Uterus (tissue), 4 donors: Measurements from ENCODE around the gene FLYWCH1. TPM values are rescaled to one million over a fixed set of nuclear protein-coding genes. Genes with fewer than 3 reads are reported as not detected.

Experiments used
- DNase-seq, 2 donors: peaks; one replicate each; pipeline ENCODE4 v3.0.0-alpha.2; 2019 to 2020
- H3K27ac ChIP-seq, 2 donors: fragments of 200-600 bp; sonication (generic); 1 replicate in 1 of 2; 2 replicates in 1 of 2; pipeline ENCODE4 v1.5.1; 2016 to 2018
- H3K27me3 ChIP-seq, 2 donors: fragments of 200-600 bp; sonication (generic); one replicate each; pipeline ENCODE4 v1.5.1; 2018 to 2019; ENCODE audit warnings: control low read depth in 1 of 2
- H3K36me3 ChIP-seq, 2 donors: fragments of 200-600 bp; sonication (generic); one replicate each; pipeline ENCODE4 v1.5.1; 2019; ENCODE audit warnings: control low read depth in 1 of 2
- H3K4me1 ChIP-seq, 2 donors: fragments of 200-600 bp; sonication (generic); one replicate each; pipeline ENCODE4 v1.5.1; 2018 to 2019; ENCODE audit warnings: control low read depth in 1 of 2
- H3K4me3 ChIP-seq, 2 donors: fragments of 200-600 bp; sonication (generic); 1 replicate in 1 of 2; 2 replicates in 1 of 2; pipeline ENCODE4 v1.5.1; 2018 to 2019; ENCODE audit warnings: mild to moderate bottlenecking in 1 of 2
- H3K9me3 ChIP-seq, 2 donors: fragments of 200-600 bp; sonication (generic); one replicate each; pipeline ENCODE4 v1.5.1; 2019; ENCODE audit warnings: control low read depth in 1 of 2
- POLR2A ChIP-seq, 2 donors: fragments of 450-650 bp; IDR thresholded peaks; one replicate each; pipeline ENCODE4 v1.6.1; 2016; ENCODE audit warnings: antibody characterized with exemption in 2 of 2, mild to moderate bottlenecking in 1 of 2, moderate library complexity in 1 of 2
- intact Hi-C: fragments of 100-400 bp; cut with DNase I; formaldehyde crosslinking; loops from one replicate; pipeline ENCODE4 v1.15.1; 2023; ENCODE audit warnings: low total_unique reads
- total RNA-seq, 4 donors: library from RNA; depleted of rRNA in 3 of 4; stranded (reverse); fragments of >200 nt in 3 of 4; gene quantifications; one replicate each; pipeline versions ENCODE4 v1.1.0 to v1.2.4, GENCODE V29; 2014 to 2023
- TF ChIP-seq, protein P1 (sequence below), 4 experiments: fragments of 200-600 bp in 2 of 4; fragments of 450-650 bp in 2 of 4; sonication (generic) in 2 of 4; IDR thresholded peaks; one replicate each; pipeline ENCODE4 v1.5.1; 2016 to 2019; ENCODE audit warnings: antibody characterized with exemption in 4 of 4, mild to moderate bottlenecking in 2 of 4, moderate library complexity in 1 of 4
- donor health status: DM: yes; HTN: yes; CAD: no.

FLYWCH1 gene
- total RNA-seq, 4 donors from 2014 or later = 11.5 to 62.3 (median 27.2) TPM

DNA sequence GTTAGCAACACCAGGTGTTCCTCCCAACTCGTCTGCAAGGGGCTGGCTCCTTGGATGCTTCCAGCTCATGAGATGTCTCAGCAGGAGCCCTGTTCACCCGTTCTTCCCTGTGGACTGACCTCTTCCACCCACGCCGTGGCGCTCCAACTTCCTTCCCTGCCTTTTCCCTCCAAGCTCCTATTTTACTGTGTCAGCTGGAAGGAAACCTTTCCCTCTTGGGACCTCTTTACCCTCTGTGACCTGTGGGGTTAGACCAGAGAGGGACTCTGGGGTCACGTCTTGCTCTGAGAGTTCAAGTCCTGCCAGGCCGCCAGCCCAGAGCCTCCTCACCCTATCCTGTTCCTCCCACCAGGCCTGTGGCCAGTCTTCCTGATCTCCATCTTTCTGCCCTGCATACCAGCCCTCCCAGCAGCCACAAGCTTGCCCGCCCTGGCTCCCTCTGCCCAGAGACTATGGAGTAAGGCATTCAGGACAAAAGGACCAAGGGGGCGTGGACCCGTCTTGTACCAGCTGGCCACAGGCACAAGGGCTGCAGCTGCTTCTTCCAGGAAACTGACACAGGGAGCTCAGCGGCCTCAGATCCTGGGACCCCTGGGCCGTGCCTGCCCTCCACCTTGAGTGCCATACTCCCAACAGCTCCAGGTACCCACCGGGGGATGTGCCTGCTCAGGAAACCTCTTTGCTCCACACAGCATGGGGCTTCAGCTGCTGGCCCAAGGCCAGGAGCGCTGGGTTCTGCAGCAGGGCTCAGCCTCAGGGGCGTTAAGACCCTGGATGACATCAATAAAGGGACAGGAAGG lies 60.5 kb downstream of the FLYWCH1 start:
- peaks cover 0 to 9% of the 10 kb centered on the region in 2 donors for H3K27me3 ChIP-seq
- no peak overlapping the region for H3K27ac ChIP-seq
- intact Hi-C loops = no loop called here
- peaks cover 0 to 23% of the 10 kb centered on the region in 2 donors for H3K4me1 ChIP-seq
- no peak for TF ChIP-seq POLR2A (IDR thresholded peaks at IDR 0.05)
- TF ChIP-seq, protein P1, sequence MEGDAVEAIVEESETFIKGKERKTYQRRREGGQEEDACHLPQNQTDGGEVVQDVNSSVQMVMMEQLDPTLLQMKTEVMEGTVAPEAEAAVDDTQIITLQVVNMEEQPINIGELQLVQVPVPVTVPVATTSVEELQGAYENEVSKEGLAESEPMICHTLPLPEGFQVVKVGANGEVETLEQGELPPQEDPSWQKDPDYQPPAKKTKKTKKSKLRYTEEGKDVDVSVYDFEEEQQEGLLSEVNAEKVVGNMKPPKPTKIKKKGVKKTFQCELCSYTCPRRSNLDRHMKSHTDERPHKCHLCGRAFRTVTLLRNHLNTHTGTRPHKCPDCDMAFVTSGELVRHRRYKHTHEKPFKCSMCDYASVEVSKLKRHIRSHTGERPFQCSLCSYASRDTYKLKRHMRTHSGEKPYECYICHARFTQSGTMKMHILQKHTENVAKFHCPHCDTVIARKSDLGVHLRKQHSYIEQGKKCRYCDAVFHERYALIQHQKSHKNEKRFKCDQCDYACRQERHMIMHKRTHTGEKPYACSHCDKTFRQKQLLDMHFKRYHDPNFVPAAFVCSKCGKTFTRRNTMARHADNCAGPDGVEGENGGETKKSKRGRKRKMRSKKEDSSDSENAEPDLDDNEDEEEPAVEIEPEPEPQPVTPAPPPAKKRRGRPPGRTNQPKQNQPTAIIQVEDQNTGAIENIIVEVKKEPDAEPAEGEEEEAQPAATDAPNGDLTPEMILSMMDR (IDR thresholded peaks at IDR 0.05) = no peak
- no peaks in the 10 kb centered on the region for H3K9me3 ChIP-seq
- no peaks in the 10 kb centered on the region for H3K36me3 ChIP-seq
- DNase-seq = no peak
- H3K4me3 ChIP-seq = no peak overlapping the region

- DNase-seq = no peak
- intact Hi-C loops = no loop called here
- TF ChIP-seq, protein P1 (IDR thresholded peaks at IDR 0.05) = no peak
- TF ChIP-seq POLR2A (IDR thresholded peaks at IDR 0.05) = no peak
Measured at GRCh38 chr16:2973093-2973492, 61.4 kb downstream of the FLYWCH1 start.

DNA sequence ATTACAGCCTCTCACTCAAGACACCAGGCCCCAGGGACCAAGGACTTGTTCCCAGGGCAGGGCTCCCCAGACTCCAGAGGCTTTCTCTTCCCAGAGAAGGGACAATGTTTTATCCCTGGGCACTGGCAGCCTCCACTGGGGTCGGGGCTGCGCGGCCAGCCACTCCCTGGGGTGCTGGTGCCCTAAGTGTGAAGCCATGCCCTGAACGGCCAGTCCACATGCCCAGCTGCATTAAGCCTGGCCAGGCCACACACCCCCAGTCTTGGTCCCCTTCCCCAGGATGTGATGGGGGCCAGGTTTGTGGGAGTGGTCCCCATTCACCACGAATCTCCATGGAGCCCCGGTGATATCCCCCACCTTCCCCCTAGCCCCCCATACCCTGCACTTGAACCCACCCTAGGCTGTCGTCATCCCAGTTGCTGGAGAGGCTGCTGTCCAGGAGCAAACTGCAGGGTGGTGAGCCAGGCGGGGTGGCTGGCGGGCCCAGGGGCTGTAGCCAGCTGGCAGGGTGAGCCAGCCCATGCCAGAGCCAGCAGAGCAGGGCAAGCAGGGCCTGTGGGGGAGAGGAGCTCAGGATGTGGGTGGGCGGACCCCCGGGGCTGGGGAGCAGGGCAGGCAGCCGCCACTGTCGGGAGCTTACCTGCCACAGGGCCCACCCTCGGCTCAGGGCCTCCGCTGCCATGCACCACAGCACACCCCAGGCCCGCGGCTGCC lies 62.0 kb downstream of the FLYWCH1 start:
- H3K4me1 ChIP-seq = peaks cover 0 to 17% of the 10 kb centered on the region in 2 donors
- no peak overlapping the region for H3K27ac ChIP-seq
- no peak overlapping the region for H3K4me3 ChIP-seq
- H3K9me3 ChIP-seq = no peaks in the 10 kb centered on the region
- H3K27me3 ChIP-seq = peaks cover 0 to 9% of the 10 kb centered on the region in 2 donors
- no peak for TF ChIP-seq POLR2A (IDR thresholded peaks at IDR 0.05)
- TF ChIP-seq, protein P1 (IDR thresholded peaks at IDR 0.05) = no peak
- intact Hi-C loops = no loop called here
- no peak for DNase-seq
- H3K36me3 ChIP-seq = no peaks in the 10 kb centered on the region

More at GRCh38 chr16:2973093-2973492, 61.4 kb downstream of the FLYWCH1 start:
- Histone ChIP-seq H3K4me1 (peaks cover 0 to 23% of the 10 kb centered on the region in 2 donors), H3K27ac (no peak overlapping the region), H3K4me3 (no peak overlapping the region), H3K36me3 (no peaks in the 10 kb centered on the region), H3K9me3 (no peaks in the 10 kb centered on the region), H3K27me3 (peaks cover 0 to 9% of the 10 kb centered on the region in 2 donors)

DNA sequence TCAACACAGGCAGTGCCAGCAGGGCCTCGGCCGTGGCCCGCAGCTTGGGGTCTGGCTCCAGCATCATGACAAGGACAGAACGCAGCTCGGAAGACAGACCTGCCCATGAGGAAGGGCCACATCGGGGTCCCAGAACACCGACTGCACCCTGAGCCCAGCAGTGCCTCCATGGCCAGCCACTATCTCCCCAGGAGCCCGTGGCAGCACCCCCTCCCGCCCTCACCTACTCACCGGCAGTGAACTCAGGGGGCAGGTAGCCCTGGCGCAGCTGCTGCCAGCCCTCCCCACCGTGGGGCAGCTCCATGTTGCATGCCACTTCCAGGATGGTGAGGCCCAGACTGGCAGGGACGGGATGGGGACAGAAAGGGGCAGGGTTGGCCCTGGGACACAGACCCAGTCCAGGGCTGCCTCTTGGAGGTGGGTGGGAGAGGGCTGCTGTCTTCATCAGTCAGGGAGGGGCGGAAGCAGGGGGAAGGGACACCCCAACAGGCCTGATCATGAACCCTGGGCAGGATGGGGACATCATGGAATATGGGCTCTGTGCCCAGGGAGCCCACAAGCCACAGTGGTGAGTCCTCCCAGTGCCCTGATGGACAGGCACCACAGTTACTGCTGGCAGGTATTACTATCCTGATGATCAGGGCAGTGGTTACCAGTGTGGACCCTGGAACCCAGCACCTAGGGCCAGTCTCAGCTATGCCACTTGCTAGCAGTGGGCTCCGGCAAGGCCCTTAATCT lies 62.8 kb downstream of the FLYWCH1 start:
- H3K4me3 ChIP-seq = no peak overlapping the region
- peaks cover 0 to 8% of the 10 kb centered on the region in 2 donors for H3K27me3 ChIP-seq
- H3K9me3 ChIP-seq = no peaks in the 10 kb centered on the region
- H3K36me3 ChIP-seq = no peaks in the 10 kb centered on the region
- no peak for DNase-seq
- no peak overlapping the region for H3K27ac ChIP-seq
- peaks cover 0 to 12% of the 10 kb centered on the region in 2 donors for H3K4me1 ChIP-seq
- intact Hi-C loops = no loop called here
- TF ChIP-seq, protein P1 (IDR thresholded peaks at IDR 0.05) = no peak
- TF ChIP-seq POLR2A (IDR thresholded peaks at IDR 0.05) = no peak
